ENCODE results near the gene FMNL3.

FMNL3 gene

DNA sequence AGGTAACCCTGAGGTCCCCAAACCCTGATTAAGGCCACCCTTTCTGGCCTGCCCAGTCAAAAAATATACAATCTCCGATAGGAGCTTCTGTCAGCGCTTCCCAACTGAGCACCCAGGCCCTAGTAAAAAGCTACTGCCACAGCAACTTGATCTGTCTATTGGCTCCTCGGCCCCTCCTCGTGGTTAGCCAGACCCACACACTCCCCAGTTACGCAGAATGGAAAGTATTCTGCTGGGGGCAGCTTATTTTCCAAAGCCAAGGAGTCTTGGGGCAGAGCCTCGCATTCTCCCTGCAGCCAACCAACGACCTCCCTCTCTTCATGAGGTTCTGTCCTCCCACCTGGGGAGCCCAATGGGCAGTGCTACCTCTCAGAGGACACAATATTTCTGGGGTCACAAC lies 32.1 kb downstream of the FMNL3 start:
- no peak for ATAC-seq
- TF ChIP-seq TOX (CRISPR knock-in tag; IDR thresholded peaks at IDR 0.05; ENCODE audit: borderline replicate concordance) (no peak), ZNF70 (CRISPR knock-in tag; IDR thresholded peaks at IDR 0.05) (no peak), ARNTL (CRISPR knock-in tag; IDR thresholded peaks at IDR 0.05; ENCODE audit: borderline replicate concordance, low read depth) (no peak), OSR1 (CRISPR knock-in tag; IDR thresholded peaks at IDR 0.05) (no peak), TCF4 (CRISPR knock-in tag; IDR thresholded peaks at IDR 0.05; ENCODE audit: borderline replicate concordance) (no peak), ZNF8 (CRISPR knock-in tag; IDR thresholded peaks at IDR 0.05) (no peak), RARB (CRISPR knock-in tag; IDR thresholded peaks at IDR 0.05) (no peak), ISL1 (CRISPR knock-in tag; IDR thresholded peaks at IDR 0.05) (no peak), GLIS3 (CRISPR knock-in tag; IDR thresholded peaks at IDR 0.05) (no peak), ESRRG (CRISPR knock-in tag; IDR thresholded peaks at IDR 0.05) (no peak), ZFP30 (CRISPR knock-in tag; IDR thresholded peaks at IDR 0.05) (no peak)
- TF ChIP-seq, protein P1, sequence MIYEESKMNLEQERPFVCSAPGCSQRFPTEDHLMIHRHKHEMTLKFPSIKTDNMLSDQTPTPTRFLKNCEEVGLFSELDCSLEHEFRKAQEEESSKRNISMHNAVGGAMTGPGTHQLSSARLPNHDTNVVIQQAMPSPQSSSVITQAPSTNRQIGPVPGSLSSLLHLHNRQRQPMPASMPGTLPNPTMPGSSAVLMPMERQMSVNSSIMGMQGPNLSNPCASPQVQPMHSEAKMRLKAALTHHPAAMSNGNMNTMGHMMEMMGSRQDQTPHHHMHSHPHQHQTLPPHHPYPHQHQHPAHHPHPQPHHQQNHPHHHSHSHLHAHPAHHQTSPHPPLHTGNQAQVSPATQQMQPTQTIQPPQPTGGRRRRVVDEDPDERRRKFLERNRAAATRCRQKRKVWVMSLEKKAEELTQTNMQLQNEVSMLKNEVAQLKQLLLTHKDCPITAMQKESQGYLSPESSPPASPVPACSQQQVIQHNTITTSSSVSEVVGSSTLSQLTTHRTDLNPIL (CRISPR knock-in tag; IDR thresholded peaks at IDR 0.05; ENCODE audit: low read depth) = no peak

DNA sequence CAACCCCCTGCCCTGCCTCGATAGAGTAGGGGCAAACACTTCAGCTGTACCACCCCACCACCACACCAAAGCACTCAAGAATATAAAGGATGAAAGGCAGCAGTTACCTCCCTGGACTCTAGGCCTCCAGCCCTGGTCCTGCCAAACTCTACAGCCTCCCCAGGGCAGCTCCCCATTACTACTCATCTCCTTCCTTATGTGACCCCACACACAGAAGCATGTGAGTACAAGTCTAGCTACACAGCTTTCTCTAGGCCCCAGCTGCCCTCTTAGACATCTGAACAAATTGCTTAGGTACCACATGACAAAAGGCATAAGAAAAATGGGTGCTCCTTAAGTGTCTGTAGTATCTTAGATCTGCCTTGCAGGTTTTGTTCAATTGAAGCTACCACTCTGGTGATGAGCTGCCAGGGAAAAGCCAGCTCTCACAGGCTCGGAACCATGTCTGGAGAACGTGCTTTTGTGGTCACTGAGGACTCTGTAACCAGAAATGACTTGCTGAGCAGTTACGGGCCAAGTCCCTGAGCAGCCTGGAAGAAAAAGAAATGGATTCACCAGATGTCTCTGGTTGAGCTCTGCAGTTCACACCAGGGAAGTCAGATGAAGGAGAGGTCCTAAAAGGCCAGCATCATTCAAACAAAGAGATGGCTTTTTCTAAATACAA lies 32.8 kb downstream of the FMNL3 start:
- no peak for TF ChIP-seq ZC3H10 (CRISPR knock-in tag; IDR thresholded peaks at IDR 0.05)
- TF ChIP-seq, protein P2, sequence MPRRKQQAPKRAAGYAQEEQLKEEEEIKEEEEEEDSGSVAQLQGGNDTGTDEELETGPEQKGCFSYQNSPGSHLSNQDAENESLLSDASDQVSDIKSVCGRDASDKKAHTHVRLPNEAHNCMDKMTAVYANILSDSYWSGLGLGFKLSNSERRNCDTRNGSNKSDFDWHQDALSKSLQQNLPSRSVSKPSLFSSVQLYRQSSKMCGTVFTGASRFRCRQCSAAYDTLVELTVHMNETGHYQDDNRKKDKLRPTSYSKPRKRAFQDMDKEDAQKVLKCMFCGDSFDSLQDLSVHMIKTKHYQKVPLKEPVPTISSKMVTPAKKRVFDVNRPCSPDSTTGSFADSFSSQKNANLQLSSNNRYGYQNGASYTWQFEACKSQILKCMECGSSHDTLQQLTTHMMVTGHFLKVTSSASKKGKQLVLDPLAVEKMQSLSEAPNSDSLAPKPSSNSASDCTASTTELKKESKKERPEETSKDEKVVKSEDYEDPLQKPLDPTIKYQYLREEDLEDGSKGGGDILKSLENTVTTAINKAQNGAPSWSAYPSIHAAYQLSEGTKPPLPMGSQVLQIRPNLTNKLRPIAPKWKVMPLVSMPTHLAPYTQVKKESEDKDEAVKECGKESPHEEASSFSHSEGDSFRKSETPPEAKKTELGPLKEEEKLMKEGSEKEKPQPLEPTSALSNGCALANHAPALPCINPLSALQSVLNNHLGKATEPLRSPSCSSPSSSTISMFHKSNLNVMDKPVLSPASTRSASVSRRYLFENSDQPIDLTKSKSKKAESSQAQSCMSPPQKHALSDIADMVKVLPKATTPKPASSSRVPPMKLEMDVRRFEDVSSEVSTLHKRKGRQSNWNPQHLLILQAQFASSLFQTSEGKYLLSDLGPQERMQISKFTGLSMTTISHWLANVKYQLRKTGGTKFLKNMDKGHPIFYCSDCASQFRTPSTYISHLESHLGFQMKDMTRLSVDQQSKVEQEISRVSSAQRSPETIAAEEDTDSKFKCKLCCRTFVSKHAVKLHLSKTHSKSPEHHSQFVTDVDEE (CRISPR knock-in tag; IDR thresholded peaks at IDR 0.05) = 0 out of 2 replicates have a peak, but pooled peaks have one; percentile 4
- peak; percentile 17 for ATAC-seq

DNA sequence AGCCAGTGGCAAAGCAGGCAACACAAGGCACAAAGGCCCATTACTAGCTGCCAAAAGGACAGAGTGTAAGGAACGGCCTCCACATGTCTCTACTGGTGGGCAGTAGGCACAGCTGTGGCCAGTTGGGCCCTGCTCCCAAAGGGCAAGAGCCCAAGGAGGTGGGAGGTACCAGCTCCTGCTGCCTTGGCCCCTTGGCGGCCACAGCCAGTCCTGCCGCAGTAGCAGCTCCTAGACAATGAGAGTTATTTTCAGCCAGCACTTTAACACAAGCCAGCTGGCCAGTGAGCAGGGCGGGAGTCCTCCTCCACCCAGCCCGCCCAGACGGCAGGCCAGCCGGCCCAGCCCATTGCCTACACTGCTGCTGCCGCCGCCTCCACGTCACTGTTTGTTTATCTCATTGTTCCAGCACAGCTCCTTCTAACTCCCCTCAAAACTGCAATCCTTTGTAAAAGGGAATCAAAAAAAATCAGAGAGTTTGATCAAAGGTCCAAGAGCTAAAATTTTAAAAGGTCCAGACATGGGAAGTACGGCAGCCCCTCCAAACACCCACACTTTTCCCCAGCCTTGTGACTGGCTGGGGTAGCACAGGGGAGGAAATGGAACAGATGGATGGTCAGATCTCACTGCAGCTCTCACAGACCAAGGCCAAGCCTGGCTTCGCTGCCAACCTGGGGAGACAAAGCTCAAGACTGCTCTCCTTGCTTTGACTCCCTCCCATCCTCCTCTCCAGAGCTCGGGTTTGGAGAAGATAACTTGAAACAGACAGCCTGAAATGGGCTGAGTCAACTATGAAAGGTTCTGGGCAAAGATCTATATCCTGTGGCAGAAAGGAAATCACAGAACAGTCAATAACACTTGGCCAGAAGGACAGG lies 33.5 kb downstream of the FMNL3 start:
- TF ChIP-seq, protein P3, sequence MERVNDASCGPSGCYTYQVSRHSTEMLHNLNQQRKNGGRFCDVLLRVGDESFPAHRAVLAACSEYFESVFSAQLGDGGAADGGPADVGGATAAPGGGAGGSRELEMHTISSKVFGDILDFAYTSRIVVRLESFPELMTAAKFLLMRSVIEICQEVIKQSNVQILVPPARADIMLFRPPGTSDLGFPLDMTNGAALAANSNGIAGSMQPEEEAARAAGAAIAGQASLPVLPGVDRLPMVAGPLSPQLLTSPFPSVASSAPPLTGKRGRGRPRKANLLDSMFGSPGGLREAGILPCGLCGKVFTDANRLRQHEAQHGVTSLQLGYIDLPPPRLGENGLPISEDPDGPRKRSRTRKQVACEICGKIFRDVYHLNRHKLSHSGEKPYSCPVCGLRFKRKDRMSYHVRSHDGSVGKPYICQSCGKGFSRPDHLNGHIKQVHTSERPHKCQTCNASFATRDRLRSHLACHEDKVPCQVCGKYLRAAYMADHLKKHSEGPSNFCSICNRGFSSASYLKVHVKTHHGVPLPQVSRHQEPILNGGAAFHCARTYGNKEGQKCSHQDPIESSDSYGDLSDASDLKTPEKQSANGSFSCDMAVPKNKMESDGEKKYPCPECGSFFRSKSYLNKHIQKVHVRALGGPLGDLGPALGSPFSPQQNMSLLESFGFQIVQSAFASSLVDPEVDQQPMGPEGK (CRISPR knock-in tag; IDR thresholded peaks at IDR 0.05; ENCODE audit: borderline replicate concordance) = no peak
- 0 out of 2 replicates have a peak, but pooled peaks have one; percentile 29 for TF ChIP-seq ZFP30 (CRISPR knock-in tag; IDR thresholded peaks at IDR 0.05)
- TF ChIP-seq GLIS3 (CRISPR knock-in tag; IDR thresholded peaks at IDR 0.05) = no peak
- TF ChIP-seq, protein P2 (CRISPR knock-in tag; IDR thresholded peaks at IDR 0.05) = peak; percentile 9; the same call in 1 of the 2 replicates
- TF ChIP-seq, protein P4, sequence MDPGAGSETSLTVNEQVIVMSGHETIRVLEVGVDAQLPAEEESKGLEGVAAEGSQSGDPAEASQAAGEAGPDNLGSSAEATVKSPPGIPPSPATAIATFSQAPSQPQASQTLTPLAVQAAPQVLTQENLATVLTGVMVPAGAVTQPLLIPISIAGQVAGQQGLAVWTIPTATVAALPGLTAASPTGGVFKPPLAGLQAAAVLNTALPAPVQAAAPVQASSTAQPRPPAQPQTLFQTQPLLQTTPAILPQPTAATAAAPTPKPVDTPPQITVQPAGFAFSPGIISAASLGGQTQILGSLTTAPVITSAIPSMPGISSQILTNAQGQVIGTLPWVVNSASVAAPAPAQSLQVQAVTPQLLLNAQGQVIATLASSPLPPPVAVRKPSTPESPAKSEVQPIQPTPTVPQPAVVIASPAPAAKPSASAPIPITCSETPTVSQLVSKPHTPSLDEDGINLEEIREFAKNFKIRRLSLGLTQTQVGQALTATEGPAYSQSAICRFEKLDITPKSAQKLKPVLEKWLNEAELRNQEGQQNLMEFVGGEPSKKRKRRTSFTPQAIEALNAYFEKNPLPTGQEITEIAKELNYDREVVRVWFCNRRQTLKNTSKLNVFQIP (CRISPR knock-in tag; IDR thresholded peaks at IDR 0.05; ENCODE audit: borderline replicate concordance, low read depth) = no peak
- no peak for TF ChIP-seq ARNTL (CRISPR knock-in tag; IDR thresholded peaks at IDR 0.05; ENCODE audit: borderline replicate concordance, low read depth)
- no peak for TF ChIP-seq ZNF565 (CRISPR knock-in tag; conservative IDR thresholded peaks at IDR 0.05; ENCODE audit: low read depth)
- TF ChIP-seq CSDC2 (CRISPR knock-in tag; IDR thresholded peaks at IDR 0.05) = peak; percentile 29; the same call in 1 of the 2 replicates
- TF ChIP-seq ZFP3 (CRISPR knock-in tag; IDR thresholded peaks at IDR 0.05) = peak; percentile 10; the same call in 1 of the 2 replicates
- TF ChIP-seq, protein P5, sequence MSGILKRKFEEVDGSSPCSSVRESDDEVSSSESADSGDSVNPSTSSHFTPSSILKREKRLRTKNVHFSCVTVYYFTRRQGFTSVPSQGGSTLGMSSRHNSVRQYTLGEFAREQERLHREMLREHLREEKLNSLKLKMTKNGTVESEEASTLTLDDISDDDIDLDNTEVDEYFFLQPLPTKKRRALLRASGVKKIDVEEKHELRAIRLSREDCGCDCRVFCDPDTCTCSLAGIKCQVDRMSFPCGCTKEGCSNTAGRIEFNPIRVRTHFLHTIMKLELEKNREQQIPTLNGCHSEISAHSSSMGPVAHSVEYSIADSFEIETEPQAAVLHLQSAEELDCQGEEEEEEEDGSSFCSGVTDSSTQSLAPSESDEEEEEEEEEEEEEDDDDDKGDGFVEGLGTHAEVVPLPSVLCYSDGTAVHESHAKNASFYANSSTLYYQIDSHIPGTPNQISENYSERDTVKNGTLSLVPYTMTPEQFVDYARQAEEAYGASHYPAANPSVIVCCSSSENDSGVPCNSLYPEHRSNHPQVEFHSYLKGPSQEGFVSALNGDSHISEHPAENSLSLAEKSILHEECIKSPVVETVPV (CRISPR knock-in tag; IDR thresholded peaks at IDR 0.05) = no peak
- no peak for TF ChIP-seq TOX (CRISPR knock-in tag; IDR thresholded peaks at IDR 0.05; ENCODE audit: borderline replicate concordance)
- no peak for TF ChIP-seq RARB (CRISPR knock-in tag; IDR thresholded peaks at IDR 0.05)
- peak; percentile 64; the same call in 1 of the 2 replicates for TF ChIP-seq TCF4 (CRISPR knock-in tag; IDR thresholded peaks at IDR 0.05; ENCODE audit: borderline replicate concordance)
- peak; percentile 99 for ATAC-seq

Data from SK-N-SH treated with all-trans-retinoic acid at 6 μM for 48 hours (cell line).